ENCODE results near the gene KCNG4.

KCNG4 gene

DNA sequence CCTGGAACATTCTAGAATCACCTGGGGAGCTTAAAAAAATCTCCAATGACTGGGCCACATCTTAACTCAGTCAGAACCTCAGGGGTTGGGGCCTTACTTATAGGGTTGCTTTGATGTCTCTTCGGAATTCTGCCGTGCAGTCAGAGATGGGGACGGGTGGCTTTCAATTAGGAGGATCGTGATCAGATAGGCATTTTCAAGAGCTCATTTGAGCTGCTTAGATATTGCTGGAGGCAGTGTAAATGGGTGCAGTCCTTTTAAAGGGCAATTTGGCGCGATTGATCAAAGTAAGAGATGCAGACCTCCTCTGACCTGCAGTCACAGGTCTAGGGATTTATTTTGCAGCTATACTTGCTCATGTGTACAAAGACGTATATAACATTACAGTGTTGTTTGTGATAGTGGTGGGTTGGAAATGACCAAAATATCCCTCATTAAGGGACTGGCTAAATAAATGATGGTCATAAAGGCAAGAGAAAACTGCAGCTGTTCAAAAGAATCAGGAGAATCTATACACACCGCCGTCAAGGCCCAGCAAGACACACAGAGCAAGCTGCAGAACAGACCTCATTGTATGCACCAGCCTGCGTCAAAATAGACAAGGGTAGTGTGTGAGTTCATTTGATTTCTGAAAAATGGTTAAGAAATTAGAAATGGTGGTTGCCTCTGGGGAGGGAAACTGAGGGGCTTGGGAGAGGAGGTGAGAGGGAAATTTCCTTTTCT lies 6.3 kb upstream of the KCNG4 start:
- TF ChIP-seq, protein P1, sequence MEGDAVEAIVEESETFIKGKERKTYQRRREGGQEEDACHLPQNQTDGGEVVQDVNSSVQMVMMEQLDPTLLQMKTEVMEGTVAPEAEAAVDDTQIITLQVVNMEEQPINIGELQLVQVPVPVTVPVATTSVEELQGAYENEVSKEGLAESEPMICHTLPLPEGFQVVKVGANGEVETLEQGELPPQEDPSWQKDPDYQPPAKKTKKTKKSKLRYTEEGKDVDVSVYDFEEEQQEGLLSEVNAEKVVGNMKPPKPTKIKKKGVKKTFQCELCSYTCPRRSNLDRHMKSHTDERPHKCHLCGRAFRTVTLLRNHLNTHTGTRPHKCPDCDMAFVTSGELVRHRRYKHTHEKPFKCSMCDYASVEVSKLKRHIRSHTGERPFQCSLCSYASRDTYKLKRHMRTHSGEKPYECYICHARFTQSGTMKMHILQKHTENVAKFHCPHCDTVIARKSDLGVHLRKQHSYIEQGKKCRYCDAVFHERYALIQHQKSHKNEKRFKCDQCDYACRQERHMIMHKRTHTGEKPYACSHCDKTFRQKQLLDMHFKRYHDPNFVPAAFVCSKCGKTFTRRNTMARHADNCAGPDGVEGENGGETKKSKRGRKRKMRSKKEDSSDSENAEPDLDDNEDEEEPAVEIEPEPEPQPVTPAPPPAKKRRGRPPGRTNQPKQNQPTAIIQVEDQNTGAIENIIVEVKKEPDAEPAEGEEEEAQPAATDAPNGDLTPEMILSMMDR (IDR thresholded peaks at IDR 0.05; ENCODE audit: insufficient read depth, low read depth, low read length, missing control alignments), result no peak
- H3K4me3 ChIP-seq (ENCODE audit: low read depth, low read length), result no peak overlapping the region
- no peak for DNase-seq (ENCODE audit: low read depth)

GRCh38 chr16:84244728-84245127 lies 4.9 kb upstream of the KCNG4 start:
- no peak overlapping the region for H3K4me3 ChIP-seq (ENCODE audit: low read depth, low read length)
- no peak for DNase-seq (ENCODE audit: low read depth)
- TF ChIP-seq, protein P1 (IDR thresholded peaks at IDR 0.05; ENCODE audit: insufficient read depth, low read depth, low read length, missing control alignments), result no peak

- no peak overlapping the region for H3K4me3 ChIP-seq (ENCODE audit: low read depth, low read length)
- no peak for DNase-seq (ENCODE audit: low read depth)
- TF ChIP-seq, protein P1 (IDR thresholded peaks at IDR 0.05; ENCODE audit: insufficient read depth, low read depth, low read length, missing control alignments), result no peak
Observed at GRCh38 chr16:84243732-84244131, 3.9 kb upstream of the KCNG4 start.

GRCh38 chr16:84242839-84243238 lies 3.0 kb upstream of the KCNG4 start:
- TF ChIP-seq, protein P1 (IDR thresholded peaks at IDR 0.05; ENCODE audit: insufficient read depth, low read depth, low read length, missing control alignments), result no peak
- no peak for DNase-seq (ENCODE audit: low read depth)
- no peak overlapping the region for H3K4me3 ChIP-seq (ENCODE audit: low read depth, low read length)

GRCh38 chr16:84241778-84242177 lies 2.0 kb upstream of the KCNG4 start:
- TF ChIP-seq, protein P1 (IDR thresholded peaks at IDR 0.05; ENCODE audit: insufficient read depth, low read depth, low read length, missing control alignments), result no peak
- no peak for DNase-seq (ENCODE audit: low read depth)
- no peak overlapping the region for H3K4me3 ChIP-seq (ENCODE audit: low read depth, low read length)

DNA sequence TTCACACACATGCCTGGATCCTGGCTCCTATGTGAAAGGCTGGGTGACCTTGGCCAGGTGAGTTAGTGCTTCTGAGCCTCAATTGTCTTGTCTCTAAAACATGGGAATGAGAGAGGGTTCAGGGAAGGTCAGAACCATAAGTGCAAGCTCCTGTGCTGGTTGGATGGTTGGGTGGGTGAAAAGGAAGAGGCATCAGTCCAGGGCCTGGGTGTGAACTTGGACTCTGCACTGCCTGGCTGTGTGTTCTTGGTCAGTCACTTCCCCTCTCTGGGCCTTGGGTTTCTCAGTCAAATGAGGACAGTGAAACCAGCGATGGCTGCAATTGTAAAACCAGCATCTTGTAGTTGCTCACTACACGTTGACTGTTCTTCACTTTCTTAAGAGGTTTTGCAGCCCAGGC lies 643 bp upstream of the KCNG4 start:
- no peak for DNase-seq (ENCODE audit: low read depth)
- H3K4me3 ChIP-seq (ENCODE audit: low read depth, low read length), result no peak overlapping the region
- TF ChIP-seq, protein P1 (IDR thresholded peaks at IDR 0.05; ENCODE audit: insufficient read depth, low read depth, low read length, missing control alignments), result no peak

All from GM12865 (cell line).